HEK293 (cell line): ENCODE data around the gene PSMD7.

Experiments
- GLI2 ChIP-seq: fragments of 450-650 bp; formaldehyde crosslinking; IDR thresholded peaks from 2 replicates; pipeline ENCODE4; 2017; ENCODE audit warnings: missing biosample characterization, missing genetic modification characterization, low read depth, borderline replicate concordance
- YY1 ChIP-seq: fragments of 450-650 bp; formaldehyde crosslinking; IDR thresholded peaks from 2 replicates; pipeline ENCODE4 v1.5.1; 2018; ENCODE audit warnings: missing biosample characterization, missing genetic modification characterization
- ZNF121 ChIP-seq: fragments of 450-650 bp; formaldehyde crosslinking; IDR thresholded peaks from 2 replicates; pipeline ENCODE4 v1.5.1; 2016; ENCODE audit warnings: missing biosample characterization, missing genetic modification characterization
- ZNF707 ChIP-seq: fragments of 450-650 bp; formaldehyde crosslinking; IDR thresholded peaks from 2 replicates; pipeline ENCODE4 v1.5.1; 2016; ENCODE audit warnings: missing biosample characterization, missing genetic modification characterization

DNA sequence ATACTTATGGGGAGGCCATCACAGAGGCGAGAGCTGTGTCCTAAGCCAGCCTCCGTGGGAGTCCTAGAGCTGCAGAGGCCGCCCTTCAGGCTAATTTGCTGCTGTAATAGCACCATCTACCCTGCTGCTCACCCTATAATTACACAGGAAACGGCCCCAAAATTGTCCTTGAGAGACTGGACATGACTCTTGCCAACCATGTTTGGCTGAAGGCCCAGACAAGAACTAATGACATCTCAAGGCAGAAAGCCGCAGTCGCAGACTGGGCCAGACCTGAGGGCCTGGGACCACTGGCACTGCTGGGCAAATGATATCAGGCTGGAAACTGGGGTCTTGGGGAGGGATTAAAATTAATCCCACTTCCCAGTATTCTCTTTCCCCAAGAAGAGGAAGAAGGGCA lies 24.1 kb downstream of the PSMD7 start:
- TF ChIP-seq ZNF121 (tag by site-specific recombination), result no peak
- TF ChIP-seq GLI2 (tag by site-specific recombination), result no peak
- TF ChIP-seq ZNF707 (tag by site-specific recombination), result no peak
- no peak for TF ChIP-seq YY1
